Nephron progenitor cell (in vitro differentiated cells): ENCODE results near the gene TRIO.
A peak's percentile ranks its signal among the peaks of the same experiment; 100 is the strongest.

ENCODE experiments used
- DNase-seq: peaks from one replicate; pipeline ENCODE4 v3.0.0; 2021
- H3K27ac Mint-ChIP-seq: 2 replicates; pipeline ENCODE4 v1.8.0; 2021; ENCODE audit warnings: mild to moderate bottlenecking, moderate library complexity, mixed read lengths
- H3K27me3 Mint-ChIP-seq: 2 replicates; pipeline ENCODE4 v1.8.0; 2021; ENCODE audit warnings: mild to moderate bottlenecking, low read depth, mixed read lengths; ENCODE audit not compliant: poor library complexity
- H3K36me3 Mint-ChIP-seq: 2 replicates; pipeline ENCODE4 v1.8.0; 2021; ENCODE audit warnings: low read depth, mixed read lengths
- H3K4me1 Mint-ChIP-seq: 2 replicates; pipeline ENCODE4 v1.8.0; 2021; ENCODE audit warnings: mixed read lengths
- H3K4me3 Mint-ChIP-seq: 2 replicates; pipeline ENCODE4 v1.8.0; 2021; ENCODE audit warnings: mild to moderate bottlenecking, moderate library complexity, mixed read lengths
- H3K9me3 Mint-ChIP-seq: 2 replicates; pipeline ENCODE4 v1.8.0; 2021; ENCODE audit warnings: mild to moderate bottlenecking, moderate library complexity, mixed read lengths
- TF ChIP-seq, protein P1 (sequence below): fragments of 200-600 bp; sonication (generic); IDR thresholded peaks from 2 replicates; pipeline ENCODE4 v1.5.0; 2021; ENCODE audit warnings: antibody characterized with exemption

Gene TRIO

DNA sequence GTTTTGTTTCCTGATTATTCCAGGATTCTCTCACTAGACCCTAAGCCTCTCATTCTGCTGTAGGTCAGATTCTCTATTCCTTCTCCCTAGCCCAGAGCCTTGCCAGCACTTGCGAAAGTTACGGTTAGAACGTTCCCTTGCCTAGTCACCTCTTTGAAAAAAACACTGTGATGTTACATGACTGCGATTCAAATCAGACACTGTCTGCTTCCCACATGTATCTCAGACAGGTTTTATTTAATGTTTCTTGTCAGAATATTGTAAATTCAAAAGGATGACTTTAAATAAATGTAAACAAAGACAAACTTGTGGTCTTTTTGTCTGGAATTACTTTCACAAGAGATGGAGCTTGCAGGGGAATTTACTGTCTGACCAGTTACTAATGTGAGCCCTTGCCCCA, 322.0 kb downstream of the TRIO start:
- TF ChIP-seq, protein P1, sequence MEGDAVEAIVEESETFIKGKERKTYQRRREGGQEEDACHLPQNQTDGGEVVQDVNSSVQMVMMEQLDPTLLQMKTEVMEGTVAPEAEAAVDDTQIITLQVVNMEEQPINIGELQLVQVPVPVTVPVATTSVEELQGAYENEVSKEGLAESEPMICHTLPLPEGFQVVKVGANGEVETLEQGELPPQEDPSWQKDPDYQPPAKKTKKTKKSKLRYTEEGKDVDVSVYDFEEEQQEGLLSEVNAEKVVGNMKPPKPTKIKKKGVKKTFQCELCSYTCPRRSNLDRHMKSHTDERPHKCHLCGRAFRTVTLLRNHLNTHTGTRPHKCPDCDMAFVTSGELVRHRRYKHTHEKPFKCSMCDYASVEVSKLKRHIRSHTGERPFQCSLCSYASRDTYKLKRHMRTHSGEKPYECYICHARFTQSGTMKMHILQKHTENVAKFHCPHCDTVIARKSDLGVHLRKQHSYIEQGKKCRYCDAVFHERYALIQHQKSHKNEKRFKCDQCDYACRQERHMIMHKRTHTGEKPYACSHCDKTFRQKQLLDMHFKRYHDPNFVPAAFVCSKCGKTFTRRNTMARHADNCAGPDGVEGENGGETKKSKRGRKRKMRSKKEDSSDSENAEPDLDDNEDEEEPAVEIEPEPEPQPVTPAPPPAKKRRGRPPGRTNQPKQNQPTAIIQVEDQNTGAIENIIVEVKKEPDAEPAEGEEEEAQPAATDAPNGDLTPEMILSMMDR, result no peak
- peaks cover 50% of the 10 kb centered on the region for H3K36me3 Mint-ChIP-seq
- H3K27me3 Mint-ChIP-seq, result peaks cover 3% of the 10 kb centered on the region
- H3K4me3 Mint-ChIP-seq, result peak overlapping the region; percentile 31
- H3K9me3 Mint-ChIP-seq, result no peaks in the 10 kb centered on the region
- H3K4me1 Mint-ChIP-seq, result peaks cover 85% of the 10 kb centered on the region
- DNase-seq, result no peak
- peak overlapping the region; percentile 78 for H3K27ac Mint-ChIP-seq

- Mint-ChIP-seq H3K27ac (peak overlapping the region; percentile 78), H3K9me3 (no peaks in the 10 kb centered on the region), H3K27me3 (peaks cover 3% of the 10 kb centered on the region), H3K4me3 (peak overlapping the region; percentile 29), H3K36me3 (peaks cover 51% of the 10 kb centered on the region), H3K4me1 (peaks cover 80% of the 10 kb centered on the region)
- TF ChIP-seq, protein P1, result no peak
- DNase-seq, result no peak
These were observed 322.6 kb downstream of the TRIO start for GRCh38 chr5:14465776-14466175.

DNA sequence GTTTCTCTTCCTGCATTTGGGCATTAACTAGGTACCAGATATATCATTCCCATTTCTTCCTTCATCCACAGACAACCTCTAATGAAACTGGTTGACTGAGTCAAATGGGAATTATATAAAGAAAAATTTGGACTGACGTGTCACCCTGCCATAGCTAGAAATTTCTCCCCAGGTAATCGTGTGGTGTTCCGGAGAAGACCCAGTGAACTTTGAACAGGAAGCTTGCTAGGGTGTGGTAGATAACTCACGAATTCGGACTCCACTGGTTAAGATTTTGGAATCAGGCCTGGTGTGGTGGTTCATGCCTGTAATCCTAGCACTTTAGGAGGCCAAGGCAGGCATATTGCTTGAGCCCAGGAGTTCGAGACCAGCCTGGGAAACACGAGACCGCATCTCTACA, 324.1 kb downstream of the TRIO start:
- TF ChIP-seq, protein P1, result no peak
- DNase-seq, result no peak
- peaks cover 3% of the 10 kb centered on the region for H3K27me3 Mint-ChIP-seq
- H3K9me3 Mint-ChIP-seq, result no peaks in the 10 kb centered on the region
- H3K36me3 Mint-ChIP-seq, result peaks cover 56% of the 10 kb centered on the region
- H3K4me1 Mint-ChIP-seq, result peaks cover 66% of the 10 kb centered on the region
- no peak overlapping the region for H3K4me3 Mint-ChIP-seq
- H3K27ac Mint-ChIP-seq, result no peak overlapping the region

DNA sequence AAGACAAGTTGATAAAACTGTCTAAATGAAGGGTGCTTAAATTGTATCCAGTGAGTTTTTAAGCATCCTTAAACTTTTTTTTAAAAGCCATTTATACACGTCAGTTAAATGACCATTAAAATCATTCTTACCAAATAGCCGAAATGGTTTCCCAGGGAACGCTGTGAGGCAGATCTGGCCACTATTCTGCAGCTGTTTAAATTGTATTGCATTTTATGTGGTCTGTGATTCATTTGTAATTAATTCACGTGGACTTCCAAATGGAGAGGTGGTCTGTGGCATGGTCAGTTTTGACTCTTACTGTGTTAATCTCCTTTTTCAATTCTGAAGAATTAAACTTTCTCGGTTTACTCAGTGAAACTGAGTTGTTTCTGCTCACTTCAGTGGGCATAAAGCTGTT, 324.7 kb downstream of the TRIO start:
- H3K27ac Mint-ChIP-seq, result peak overlapping the region; percentile 38
- TF ChIP-seq, protein P1, result no peak
- no peaks in the 10 kb centered on the region for H3K9me3 Mint-ChIP-seq
- H3K27me3 Mint-ChIP-seq, result peaks cover 3% of the 10 kb centered on the region
- H3K4me1 Mint-ChIP-seq, result peaks cover 59% of the 10 kb centered on the region
- H3K36me3 Mint-ChIP-seq, result peaks cover 53% of the 10 kb centered on the region
- H3K4me3 Mint-ChIP-seq, result no peak overlapping the region
- DNase-seq, result no peak

DNA sequence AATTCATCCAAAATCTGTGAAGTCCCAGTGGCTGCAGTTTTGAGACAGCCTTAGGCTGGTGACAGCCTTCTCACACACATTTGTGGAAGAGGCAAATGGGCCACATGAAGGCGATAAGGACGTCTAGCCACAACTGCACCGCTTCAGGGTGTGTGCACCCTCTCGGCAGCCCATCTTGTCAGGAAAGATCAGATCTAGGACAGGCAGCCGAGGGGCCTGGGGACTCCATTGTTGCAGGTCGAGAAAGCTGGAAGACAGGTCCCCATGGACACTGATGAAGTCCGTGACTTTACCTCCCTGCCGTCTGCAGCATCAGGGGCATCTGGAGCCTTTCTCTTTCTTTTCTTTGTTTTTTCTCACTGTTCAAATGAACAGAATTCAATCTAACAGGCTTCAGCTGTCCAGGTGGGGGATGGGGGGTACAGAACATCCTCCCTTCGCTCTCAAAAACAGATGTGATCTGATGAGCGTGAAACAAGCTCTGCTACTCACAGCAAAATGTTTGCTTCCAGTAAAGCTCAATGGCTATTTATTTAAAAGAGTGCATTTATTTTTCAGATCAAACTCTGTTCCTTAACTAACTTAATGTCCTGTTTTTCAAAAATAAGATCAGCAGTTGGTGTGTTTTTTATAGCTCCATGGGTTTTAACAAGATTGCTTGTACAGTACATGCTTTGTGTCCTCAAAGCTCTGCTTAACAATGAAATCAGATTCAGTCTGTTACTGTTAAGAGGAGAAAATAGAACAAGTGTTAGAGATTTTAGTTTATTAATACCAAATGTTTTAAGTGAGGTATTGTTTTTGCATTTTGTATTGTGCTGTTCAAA, 326.6 kb downstream of the TRIO start:
- Mint-ChIP-seq H3K27me3 (peaks cover 3% of the 10 kb centered on the region), H3K27ac (peak overlapping the region; percentile 76), H3K36me3 (peaks cover 64% of the 10 kb centered on the region), H3K4me1 (peaks cover 41% of the 10 kb centered on the region), H3K9me3 (no peaks in the 10 kb centered on the region), H3K4me3 (no peak overlapping the region)
- DNase-seq, result no peak
- TF ChIP-seq, protein P1, result no peak

DNA sequence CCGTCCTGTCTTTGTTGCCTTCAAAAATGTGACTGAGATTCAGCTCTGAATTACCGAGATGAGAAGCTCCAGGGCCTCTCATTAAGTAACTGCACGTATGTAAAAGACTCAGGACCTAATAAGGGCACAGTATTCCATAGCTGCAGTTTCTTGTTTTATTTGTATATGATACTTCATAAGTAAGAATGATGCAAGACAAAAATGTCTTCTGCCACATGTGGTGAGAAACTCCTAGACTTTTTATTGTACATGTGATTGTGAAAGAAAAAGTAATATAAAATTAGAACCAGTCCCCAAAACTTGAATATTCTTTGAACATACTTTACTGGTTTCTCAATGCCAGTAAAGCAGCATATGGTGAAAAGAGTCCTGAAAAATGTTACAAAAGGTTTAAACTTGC, 328.4 kb downstream of the TRIO start:
- TF ChIP-seq, protein P1, result no peak
- Mint-ChIP-seq H3K4me3 (no peak overlapping the region), H3K27me3 (no peaks in the 10 kb centered on the region), H3K4me1 (peaks cover 23% of the 10 kb centered on the region), H3K36me3 (peaks cover 61% of the 10 kb centered on the region), H3K9me3 (no peaks in the 10 kb centered on the region), H3K27ac (no peak overlapping the region)
- DNase-seq, result no peak
